Inflammatory macrophage treated with lipopolysaccharide for 1 hour (primary cell): Measurements from ENCODE around the gene EBP.
A peak's percentile ranks its signal among the peaks of the same experiment; 100 is the strongest.

Experiments
- DNase-seq, 2 donors: peaks; one replicate each; pipeline ENCODE4 v3.0.0-alpha.2; 2020 to 2022

The EBP gene

GRCh38 chrX:48521353-48522243 is at the start of gene EBP:
Gene EBP (plus strand): TSS chrX:48521808. CDS start chrX:48523772, 1,964 bp downstream.
- peak; percentile 85 to 87 for DNase-seq

GRCh38 chrX:48472225-48472624 is 49.4 kb upstream of the EBP start:
- no peak for DNase-seq

GRCh38 chrX:48472851-48473703 is 48.5 kb upstream of the EBP start:
- no peak for DNase-seq

DNA sequence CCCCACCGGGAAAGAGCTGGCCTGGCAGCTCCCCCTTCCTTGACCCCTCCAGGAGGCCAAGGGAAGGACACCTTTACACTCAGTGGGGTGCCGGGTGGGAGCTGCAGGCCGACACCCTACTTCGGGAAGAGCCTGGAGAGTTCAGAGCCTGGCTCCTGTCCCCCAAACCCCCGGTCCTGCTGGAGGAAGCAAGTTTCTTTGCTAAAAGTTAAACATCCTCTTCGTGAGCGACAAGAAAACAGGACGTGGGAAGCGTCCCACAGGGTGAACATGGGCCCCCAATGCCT is 48.0 kb upstream of the EBP start:
- no peak for DNase-seq

DNA sequence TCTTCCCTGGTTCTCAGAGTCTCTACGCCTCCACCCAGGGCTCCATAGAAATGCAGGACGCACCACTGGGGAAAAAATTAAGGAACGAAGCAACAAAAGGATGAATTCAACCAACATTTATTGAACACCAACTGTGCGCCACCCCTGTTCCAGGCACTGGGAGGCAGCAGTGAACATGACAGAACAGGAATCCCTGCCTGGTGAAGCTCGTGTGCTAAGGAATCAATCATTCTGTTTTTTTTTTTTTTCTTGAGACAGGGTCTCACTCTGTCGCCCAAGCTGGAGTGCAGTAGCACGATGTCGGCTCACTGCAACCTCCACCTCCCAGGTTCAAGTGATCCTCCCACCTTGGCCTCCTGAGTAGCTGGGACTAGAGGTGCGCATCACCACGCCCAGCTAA is 47.5 kb upstream of the EBP start:
- peak in 1 of 2 donors; percentile 13 for DNase-seq

DNA sequence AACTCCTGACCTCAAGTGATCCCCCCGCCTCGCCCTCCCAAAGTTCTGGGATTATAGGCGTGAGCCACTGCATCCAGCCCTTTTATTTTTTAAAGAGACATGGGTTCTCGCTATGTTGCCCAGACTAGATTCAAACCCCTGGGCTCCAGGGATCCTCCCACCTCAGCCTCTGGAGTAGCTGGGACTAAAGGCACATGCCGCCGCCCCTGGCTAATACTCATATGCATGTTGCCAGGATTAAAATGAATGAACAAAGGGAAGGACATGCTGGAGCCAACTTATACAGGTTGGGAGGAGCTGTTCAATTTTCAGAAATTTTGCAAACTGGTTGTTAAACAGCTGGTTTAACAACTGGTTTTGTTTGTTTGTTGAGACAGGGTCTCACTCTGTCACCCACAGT is 47.0 kb upstream of the EBP start:
- no peak for DNase-seq

- DNase-seq = no peak
Measured at GRCh38 chrX:48475296-48475695, 46.3 kb upstream of the EBP start.

GRCh38 chrX:48475774-48476577 is 45.6 kb upstream of the EBP start, which contains the start of gene FTSJ1:
Gene FTSJ1 (plus strand): TSS chrX:48476199. CDS start chrX:48478048, 1,849 bp downstream.
- peak; percentile 71 to 82 for DNase-seq

GRCh38 chrX:48476919-48477318 is 44.7 kb upstream of the EBP start:
- DNase-seq = no peak

GRCh38 chrX:48477960-48478755 is 43.5 kb upstream of the EBP start:
- DNase-seq = no peak

GRCh38 chrX:48478806-48479205 is 42.8 kb upstream of the EBP start:
- DNase-seq = no peak

GRCh38 chrX:48480142-48480541 is 41.5 kb upstream of the EBP start:
- DNase-seq = no peak

GRCh38 chrX:48480583-48480982 is 41.0 kb upstream of the EBP start:
- no peak for DNase-seq

GRCh38 chrX:48482526-48482925 is 39.1 kb upstream of the EBP start:
- DNase-seq = no peak

DNA sequence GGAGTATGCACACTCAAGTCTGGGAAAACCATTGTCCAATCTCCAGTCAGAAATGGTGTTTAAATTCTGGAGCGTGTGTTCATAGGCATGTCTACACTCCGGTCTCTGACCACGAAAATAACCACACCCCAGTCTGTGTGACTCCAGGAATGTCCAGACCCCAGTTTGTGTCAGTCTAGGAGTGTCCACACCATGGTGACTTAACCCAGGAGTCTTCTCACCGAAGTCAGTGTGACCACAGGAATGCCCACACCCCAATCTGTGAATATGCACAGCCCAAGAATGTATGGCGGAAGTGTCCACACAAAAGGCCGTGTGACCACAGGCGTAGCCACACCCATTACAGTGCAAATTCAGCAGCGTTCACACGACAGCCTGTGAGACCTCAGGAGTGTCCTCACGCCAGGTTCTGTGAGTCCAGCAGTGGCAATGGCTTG is 34.2 kb upstream of the EBP start:
- DNase-seq = peak; percentile 49 to 67

DNA sequence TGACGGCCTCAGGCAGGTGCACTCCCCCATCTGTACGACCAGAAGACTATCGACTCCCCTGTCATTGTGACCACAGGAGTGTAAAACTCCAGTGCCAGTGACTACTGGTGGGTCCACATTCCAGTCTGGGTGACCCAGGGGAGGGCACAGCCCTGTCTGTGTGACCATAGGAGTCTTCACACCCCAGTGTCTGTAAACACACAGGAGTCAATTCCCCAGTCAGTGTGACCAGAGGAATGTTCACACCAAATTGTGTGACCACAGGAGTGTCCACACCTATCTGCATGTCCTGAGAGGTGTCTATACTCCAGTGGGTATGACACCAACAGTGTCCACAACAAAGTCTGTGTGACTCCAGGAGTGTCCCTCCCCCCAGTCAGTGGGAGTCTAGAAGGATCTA is 33.6 kb upstream of the EBP start:
- DNase-seq = no peak

DNA sequence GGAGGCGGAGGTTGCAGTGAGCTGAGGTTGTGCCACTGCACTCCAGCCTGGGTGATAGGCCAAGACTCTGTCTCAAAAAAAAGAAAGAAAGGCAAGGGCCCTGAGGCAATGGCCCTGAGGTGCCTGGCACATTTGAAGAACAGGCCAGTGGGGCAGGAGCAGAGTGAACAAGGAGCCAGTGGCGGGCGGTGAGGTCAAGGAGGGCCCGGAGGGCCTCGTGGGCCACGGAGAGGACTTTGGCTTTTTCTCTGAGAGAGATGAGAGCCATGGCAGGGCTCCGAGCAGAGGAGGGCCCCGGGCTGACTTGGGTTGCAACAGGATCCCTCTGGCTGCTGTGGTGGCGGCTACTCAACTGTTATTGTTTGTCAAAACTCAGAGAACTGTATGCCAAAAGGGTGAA is 32.3 kb upstream of the EBP start:
- DNase-seq = no peak

DNA sequence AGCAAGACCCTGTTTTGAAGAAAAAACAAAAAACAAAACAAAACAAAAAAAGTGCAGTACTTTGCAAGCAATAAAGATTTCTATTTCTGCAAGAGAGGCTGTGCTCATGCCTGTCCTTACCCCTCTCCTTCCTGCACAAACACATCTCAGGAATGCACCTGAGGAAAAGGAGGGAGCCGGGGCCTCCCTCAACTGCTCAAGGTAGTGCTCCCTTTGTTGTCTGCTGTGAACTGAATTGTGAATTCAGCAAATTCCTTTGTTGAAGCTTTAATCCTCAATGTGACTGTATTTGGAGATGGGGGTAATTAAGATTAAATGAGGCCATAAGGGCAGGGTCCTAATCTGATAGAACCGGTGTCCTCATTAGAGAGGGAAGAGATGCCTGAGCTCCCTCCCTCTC is 31.7 kb upstream of the EBP start:
- no peak for DNase-seq

- no peak for DNase-seq
Measured at GRCh38 chrX:48490661-48491060, 30.9 kb upstream of the EBP start.

- DNase-seq = no peak
Measured at GRCh38 chrX:48491809-48492208, 29.8 kb upstream of the EBP start.

DNA sequence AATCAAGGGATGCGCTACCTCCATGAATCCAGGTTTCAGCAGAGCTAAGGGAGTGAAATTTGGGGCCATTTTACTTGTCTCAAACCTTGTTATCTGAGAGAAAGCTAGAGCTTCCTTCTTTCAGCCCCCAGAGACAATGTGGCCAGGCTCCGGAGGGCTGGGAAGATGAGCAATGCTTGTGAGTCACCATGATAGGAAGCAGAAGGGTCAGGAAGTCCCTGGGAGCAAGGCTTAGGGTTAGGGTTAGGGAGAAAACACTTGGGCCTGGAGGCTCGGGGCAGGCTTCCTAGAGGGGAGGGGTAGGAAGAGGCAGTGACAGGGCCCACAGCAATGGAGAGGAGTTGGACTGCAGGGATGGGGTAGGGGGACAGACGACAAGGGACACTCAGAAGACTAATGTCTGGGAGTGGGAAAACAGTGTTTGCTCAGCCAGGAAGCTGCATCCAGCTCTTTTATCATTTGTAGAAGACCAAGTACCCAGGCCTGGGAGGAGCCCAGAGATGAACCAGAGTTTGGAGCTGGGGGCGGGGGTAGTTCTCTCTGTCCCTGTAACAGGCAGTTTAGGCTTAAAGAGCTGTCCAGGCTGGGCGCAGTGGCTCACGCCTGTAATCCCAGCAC is 29.2 kb upstream of the EBP start:
- DNase-seq = peak; percentile 40 to 65

DNA sequence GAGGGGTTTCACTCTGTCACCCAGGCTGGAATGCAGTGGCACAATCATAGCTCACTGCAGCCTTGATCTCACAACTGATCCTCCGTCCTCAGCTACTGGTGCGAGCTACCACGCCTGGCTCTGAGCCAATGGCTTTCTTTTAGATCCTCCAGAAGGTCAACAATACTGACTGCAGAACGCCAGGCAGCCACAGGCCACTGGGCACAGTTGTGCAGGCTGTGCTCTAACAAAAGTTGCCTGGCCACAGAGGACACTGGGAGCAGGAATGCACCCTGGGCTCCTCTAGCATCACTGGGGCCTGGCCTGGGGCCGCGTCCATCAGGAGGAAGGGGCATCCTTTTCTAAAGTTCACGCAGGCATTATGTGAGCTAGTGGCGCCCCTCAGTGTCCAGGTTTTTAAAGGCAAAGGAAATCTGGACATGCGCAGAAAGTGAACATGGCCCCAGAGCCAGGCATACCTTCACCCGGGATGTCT is 27.7 kb upstream of the EBP start:
- peak in 1 of 2 donors; percentile 32 for DNase-seq
